Measurements from ENCODE around the gene KCNQ1. TPM values are rescaled to one million over a fixed set of nuclear protein-coding genes. Genes with fewer than 3 reads are reported as not detected.

The KCNQ1 gene
- total RNA-seq, 1 experiment from 2014 or later, result 2.5 TPM

- Mint-ChIP-seq H3K36me3 (0 out of 2 replicates have a peak, but pooled peaks cover 4% of the 10 kb centered on the region), H3K4me3 (peak overlapping the region; percentile 81), H3K27me3 (ENCODE audit: low read depth) (peaks cover 72% of the 10 kb centered on the region), H3K4me1 (peaks cover 26% of the 10 kb centered on the region), H3K9me3 (no peaks in the 10 kb centered on the region), H3K27ac (no peak overlapping the region)
- ChIA-PET CTCF (interaction anchor here (0.6 to 12.8 kb wide), 13 partner anchors 10 to 456 kb away, joined by 3 to 369 read pairs (median 3); no protein-coding TSS in a partner anchor), POLR2A (interaction anchor here (0.8 to 2.2 kb wide), 6 partner anchors 24 to 352 kb away, joined by 3 to 9 read pairs (median 4); no protein-coding TSS in a partner anchor)
- ATAC-seq (peak; percentile 11), DNase-seq (ENCODE audit: low spot score) (peak; percentile 66)
- no peak for TF ChIP-seq CREM (CRISPR knock-in tag; IDR thresholded peaks at IDR 0.05)
- 0 out of 2 replicates have a peak, but pooled peaks have one; percentile 18 for TF ChIP-seq USF2 (CRISPR knock-in tag; IDR thresholded peaks at IDR 0.05)
- peak; percentile 84; the same call in 1 of the 2 replicates for TF ChIP-seq ZNF138 (CRISPR knock-in tag; conservative IDR thresholded peaks at IDR 0.05)
- 0 out of 2 replicates have a peak, but pooled peaks have one; percentile 61 for TF ChIP-seq USF1 (CRISPR knock-in tag; IDR thresholded peaks at IDR 0.05)
- no peak for TF ChIP-seq RORB (CRISPR knock-in tag; IDR thresholded peaks at IDR 0.05)
- peak; percentile 69; the same call in 1 of the 2 replicates for TF ChIP-seq NFE2L1 (CRISPR knock-in tag; IDR thresholded peaks at IDR 0.05)
- no peak for TF ChIP-seq JUN (CRISPR knock-in tag; IDR thresholded peaks at IDR 0.05)
- TF ChIP-seq IRF1 (CRISPR knock-in tag; IDR thresholded peaks at IDR 0.05), result no peak
- TF ChIP-seq NR3C1 (CRISPR knock-in tag; conservative IDR thresholded peaks at IDR 0.05; ENCODE audit: low read depth), result 0 out of 2 replicates have a peak, but pooled peaks have one; percentile 50
- 0 out of 2 replicates have a peak, but pooled peaks have one; percentile 81 for TF ChIP-seq TEAD4 (CRISPR knock-in tag; IDR thresholded peaks at IDR 0.05)
- no peak for TF ChIP-seq ZSCAN18 (CRISPR knock-in tag; IDR thresholded peaks at IDR 0.05)
- peak; percentile 55 for TF ChIP-seq TEAD1 (CRISPR knock-in tag; IDR thresholded peaks at IDR 0.05)
- TF ChIP-seq TP53 (CRISPR knock-in tag; IDR thresholded peaks at IDR 0.05), result peak; percentile 13; the same call in 1 of the 2 replicates
- TF ChIP-seq FOXP1 (CRISPR knock-in tag; IDR thresholded peaks at IDR 0.05; ENCODE audit: borderline replicate concordance), result peak; percentile 95; the same call in 1 of the 2 replicates
- TF ChIP-seq MYBL2 (CRISPR knock-in tag; IDR thresholded peaks at IDR 0.05), result peak; percentile 61; the same call in 1 of the 2 replicates
- TF ChIP-seq E2F5 (CRISPR knock-in tag; IDR thresholded peaks at IDR 0.05), result 0 out of 2 replicates have a peak, but pooled peaks have one; percentile 76
- no peak for TF ChIP-seq GTF2I (CRISPR knock-in tag; conservative IDR thresholded peaks at IDR 0.05)
- TF ChIP-seq IRF2 (CRISPR knock-in tag; IDR thresholded peaks at IDR 0.05; ENCODE audit: borderline replicate concordance, low read depth), result no peak
- peak; percentile 90 for TF ChIP-seq ZBTB43 (CRISPR knock-in tag; IDR thresholded peaks at IDR 0.05)
- TF ChIP-seq E2F1 (CRISPR knock-in tag; IDR thresholded peaks at IDR 0.05), result no peak
- no peak for TF ChIP-seq JAZF1 (CRISPR knock-in tag; IDR thresholded peaks at IDR 0.05)
- no peak for TF ChIP-seq ZNF512 (CRISPR knock-in tag; IDR thresholded peaks at IDR 0.05; ENCODE audit: borderline replicate concordance)
- TF ChIP-seq OVOL2 (CRISPR knock-in tag; IDR thresholded peaks at IDR 0.05; ENCODE audit: borderline replicate concordance), result no peak
- TF ChIP-seq FOXK1 (CRISPR knock-in tag; IDR thresholded peaks at IDR 0.05), result peak; percentile 65
- TF ChIP-seq ETV6 (CRISPR knock-in tag; IDR thresholded peaks at IDR 0.05), result no peak
- no peak for TF ChIP-seq STAT6 (CRISPR knock-in tag; conservative IDR thresholded peaks at IDR 0.05; ENCODE audit: low read depth)
Measured at GRCh38 chr11:2885017-2885677, 440.3 kb downstream of the KCNQ1 start.

All from WTC11 (cell line).